D721Med (cell line): Measurements from ENCODE around the gene SBNO2.
"Not testable (repeated sequence)": the region's sequence is repeated elsewhere in the genome, so short reads cannot be mapped to it uniquely, and the experiment has no call there.

Experiments used
- DNase-seq: peaks from one replicate; pipeline ENCODE4 v3.0.0; 2011; ENCODE audit warnings: low spot score; ENCODE audit not compliant: insufficient read length
- FAIRE-seq: peaks from 2 replicates; lab custom pipeline; 2011; peaks lifted over from hg19 to GRCh38; lab: Jason Lieb, UNC
- TF ChIP-seq, protein P1 (sequence below): IDR thresholded peaks from 2 replicates; pipeline ENCODE4 v1.5.1; 2012; ENCODE audit warnings: mild to moderate bottlenecking, control low read depth; ENCODE audit not compliant: insufficient read depth; ENCODE audit errors: missing control alignments

SBNO2 gene

GRCh38 chr19:1205114-1206099 lies 31.3 kb upstream of the SBNO2 start, which contains the start of gene STK11:
STK11 (plus strand) TSS chr19:1205778; CDS start chr19:1206914, 1,136 bp downstream.
- FAIRE-seq, result no peak
- TF ChIP-seq, protein P1, sequence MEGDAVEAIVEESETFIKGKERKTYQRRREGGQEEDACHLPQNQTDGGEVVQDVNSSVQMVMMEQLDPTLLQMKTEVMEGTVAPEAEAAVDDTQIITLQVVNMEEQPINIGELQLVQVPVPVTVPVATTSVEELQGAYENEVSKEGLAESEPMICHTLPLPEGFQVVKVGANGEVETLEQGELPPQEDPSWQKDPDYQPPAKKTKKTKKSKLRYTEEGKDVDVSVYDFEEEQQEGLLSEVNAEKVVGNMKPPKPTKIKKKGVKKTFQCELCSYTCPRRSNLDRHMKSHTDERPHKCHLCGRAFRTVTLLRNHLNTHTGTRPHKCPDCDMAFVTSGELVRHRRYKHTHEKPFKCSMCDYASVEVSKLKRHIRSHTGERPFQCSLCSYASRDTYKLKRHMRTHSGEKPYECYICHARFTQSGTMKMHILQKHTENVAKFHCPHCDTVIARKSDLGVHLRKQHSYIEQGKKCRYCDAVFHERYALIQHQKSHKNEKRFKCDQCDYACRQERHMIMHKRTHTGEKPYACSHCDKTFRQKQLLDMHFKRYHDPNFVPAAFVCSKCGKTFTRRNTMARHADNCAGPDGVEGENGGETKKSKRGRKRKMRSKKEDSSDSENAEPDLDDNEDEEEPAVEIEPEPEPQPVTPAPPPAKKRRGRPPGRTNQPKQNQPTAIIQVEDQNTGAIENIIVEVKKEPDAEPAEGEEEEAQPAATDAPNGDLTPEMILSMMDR, result no peak
- DNase-seq, result peak; percentile 99

DNA sequence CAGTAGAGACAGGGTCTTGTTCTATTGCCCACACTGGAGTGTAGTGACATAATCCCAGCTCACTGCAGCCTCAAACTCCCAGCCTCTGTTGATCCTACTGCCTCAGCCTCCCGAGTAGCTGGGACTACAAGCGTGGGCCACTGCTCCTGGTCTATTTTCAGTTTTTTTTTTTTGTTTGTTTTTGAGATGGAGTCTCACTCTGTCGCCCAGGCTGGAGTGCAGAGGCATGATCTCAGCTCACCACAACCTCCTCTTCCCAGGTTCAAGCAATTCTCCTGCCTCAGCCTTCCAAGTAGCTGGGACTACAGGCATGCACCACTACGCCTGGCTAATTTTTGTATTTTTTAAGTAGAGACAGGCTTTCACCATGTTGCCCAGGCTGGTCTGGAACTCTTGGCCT lies 26.5 kb upstream of the SBNO2 start:
- DNase-seq, FAIRE-seq: not testable (repeated sequence)

DNA sequence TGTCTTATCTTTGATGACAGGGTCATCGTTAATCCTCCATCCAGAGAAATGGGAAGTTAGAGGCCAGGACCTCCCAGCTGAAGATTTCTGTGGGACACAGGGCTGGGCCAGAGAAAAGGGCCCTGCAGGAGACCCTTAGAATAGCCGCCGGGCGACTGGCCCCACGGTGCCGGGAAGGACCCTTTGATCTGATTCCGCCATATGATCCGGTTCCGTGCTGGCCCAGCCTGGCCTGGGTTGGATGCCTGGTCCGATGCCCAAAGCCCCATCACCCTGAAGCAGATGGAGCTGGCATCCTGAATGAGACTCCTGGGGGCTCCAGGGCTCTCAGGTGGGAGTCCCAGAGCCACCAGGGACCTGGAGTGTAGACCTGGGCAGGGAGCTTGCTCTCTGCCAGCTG lies 25.5 kb upstream of the SBNO2 start:
- no peak for DNase-seq
- TF ChIP-seq, protein P1, result no peak
- FAIRE-seq, result no peak

DNA sequence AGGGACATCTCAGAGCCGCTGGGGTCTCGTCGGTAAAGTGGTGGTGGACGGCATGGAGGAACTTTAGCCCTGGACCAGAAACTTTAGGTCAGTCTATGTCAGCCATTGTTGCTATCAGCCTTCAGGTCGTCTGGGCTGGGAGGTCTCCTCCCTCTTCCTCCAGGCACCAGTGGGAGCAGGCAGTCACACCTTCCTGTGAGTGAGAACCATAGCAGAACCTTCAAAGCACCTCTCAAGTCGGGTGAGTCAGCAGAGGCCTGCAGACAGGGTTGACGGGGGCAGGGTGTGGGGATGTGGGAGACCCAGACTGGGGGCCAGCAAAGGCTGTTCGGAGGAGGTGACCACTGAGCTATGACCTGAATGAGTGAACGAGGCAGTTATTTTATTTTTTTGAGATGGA lies 15.4 kb upstream of the SBNO2 start:
- no peak for FAIRE-seq
- DNase-seq, result no peak
- TF ChIP-seq, protein P1, result no peak

DNA sequence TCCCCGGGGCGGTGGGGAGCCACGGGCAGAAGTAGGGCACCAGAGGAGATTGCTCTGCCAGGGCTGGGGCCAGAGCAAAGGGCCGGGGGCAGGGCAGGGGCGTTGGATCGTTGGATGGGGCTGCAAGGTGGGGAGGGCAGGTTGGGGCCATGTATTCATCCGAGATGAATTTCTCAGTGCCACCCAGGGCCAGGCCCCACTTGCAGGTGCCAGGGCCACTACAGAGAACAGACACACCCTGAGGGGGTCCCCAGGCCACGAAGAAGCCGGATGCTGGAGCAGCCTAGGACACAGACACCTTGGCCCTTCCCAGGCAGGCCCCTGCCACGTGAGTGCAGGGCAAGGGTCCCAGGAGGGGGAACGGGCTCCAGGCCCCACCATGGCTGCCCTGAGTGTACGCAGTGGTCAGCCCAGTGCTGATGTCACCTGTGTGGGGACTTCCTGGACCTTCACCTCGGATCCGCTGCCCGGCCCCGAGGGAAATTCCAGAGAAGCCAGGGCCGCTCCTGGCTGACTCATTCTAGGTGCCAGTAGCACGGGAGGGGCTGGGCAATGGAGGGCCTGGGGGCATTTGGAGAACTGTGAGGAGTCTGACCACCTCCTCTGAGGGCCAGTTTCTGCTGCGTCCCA lies 9.6 kb upstream of the SBNO2 start:
- no peak for FAIRE-seq
- TF ChIP-seq, protein P1, result no peak
- DNase-seq, result no peak

- FAIRE-seq, result no peak
- DNase-seq, result no peak
- TF ChIP-seq, protein P1, result no peak
Observed at GRCh38 chr19:1182727-1183126, 8.7 kb upstream of the SBNO2 start.

- FAIRE-seq, result no peak
- DNase-seq, result no peak
- TF ChIP-seq, protein P1, result no peak
Observed at GRCh38 chr19:1182068-1182467, 8.0 kb upstream of the SBNO2 start.
